GM18861 (cell line): ENCODE results near the gene KCNMB2.
"Not testable (repeated sequence)": the region's sequence is repeated elsewhere in the genome, so short reads cannot be mapped to it uniquely, and the experiment has no call there.

ENCODE experiments used
- ATAC-seq: cut with Tn5 transposase; IDR thresholded peaks from one replicate; pipeline ENCODE4 v1.9.1; 2021; ENCODE audit not compliant: unreplicated experiment

Gene KCNMB2

DNA sequence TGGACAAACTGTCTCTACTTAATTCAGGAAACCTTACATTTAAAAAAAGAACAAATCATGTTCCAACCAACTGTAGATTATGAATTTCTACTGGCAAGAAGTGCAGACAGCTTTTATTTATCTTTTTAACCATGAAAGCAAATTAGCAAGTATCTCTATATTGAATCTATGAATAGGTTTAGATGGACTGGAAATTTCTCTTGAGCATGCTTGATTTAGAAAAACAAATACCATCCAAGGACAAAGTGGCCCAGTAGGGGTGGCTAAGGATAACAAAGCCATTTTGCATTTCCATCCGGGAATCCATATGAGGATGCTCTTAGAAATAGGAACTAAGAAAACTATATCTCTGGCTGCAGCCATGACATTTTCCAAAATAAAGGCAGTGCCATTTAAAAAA is 150.6 kb downstream of the KCNMB2 start:
- no peak for ATAC-seq

DNA sequence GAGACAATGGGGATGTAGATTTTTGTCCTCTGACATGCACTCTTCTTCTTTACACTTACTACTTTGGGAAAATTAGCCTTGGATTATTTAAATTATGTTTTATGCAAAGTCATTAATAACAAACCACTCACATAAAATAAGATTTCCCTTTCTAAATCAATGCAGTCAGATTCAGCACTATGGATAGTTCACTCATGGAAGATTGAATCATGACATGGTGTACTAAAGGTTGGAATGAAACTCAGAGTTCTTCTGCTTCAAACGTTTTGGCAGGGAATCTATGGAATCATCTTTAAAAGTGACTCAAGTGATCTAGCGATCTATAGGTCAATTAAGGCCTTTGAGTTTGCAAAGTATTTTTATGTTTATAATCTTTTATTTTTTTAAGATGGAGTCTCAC is 154.3 kb downstream of the KCNMB2 start:
- no peak for ATAC-seq

DNA sequence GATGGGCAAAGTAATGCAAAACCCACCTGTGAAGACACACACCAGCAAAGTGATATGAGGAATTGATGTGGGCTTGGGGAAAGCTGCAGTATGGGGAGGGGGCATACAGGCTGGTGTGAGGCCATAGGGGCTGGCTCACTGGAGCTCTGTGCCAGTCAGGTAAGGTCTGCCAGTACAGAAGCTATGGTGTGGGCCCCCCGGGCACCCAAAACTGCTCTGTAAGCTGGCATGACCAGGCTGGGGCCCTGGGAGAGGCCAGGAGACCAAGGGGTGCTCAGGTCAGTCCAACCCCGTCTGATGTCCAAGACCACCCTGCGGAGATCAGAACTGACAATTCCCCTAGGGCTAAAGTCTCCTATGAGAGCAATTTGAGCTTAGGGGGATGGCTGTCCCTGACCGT is 163.1 kb downstream of the KCNMB2 start:
- ATAC-seq: no peak

DNA sequence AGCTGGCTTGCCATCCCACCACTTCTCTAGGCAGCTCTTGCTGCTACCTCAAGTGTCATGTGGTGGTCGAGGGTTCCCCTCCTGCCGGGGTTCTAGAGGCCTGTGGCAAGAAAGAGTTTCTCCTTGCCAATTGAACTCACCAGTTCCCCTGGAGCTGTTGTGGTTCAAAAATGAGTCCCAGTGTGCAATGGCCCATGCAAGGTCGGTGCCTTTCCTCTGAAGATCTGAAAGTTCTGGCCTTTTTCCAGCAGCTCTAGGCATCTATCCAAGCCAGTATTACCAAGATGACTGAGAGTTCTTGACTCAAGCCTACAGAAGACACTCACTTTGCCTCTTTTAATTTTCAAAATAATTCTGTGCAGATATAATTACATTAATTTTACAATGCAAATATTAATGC is 163.6 kb downstream of the KCNMB2 start:
- ATAC-seq: no peak

DNA sequence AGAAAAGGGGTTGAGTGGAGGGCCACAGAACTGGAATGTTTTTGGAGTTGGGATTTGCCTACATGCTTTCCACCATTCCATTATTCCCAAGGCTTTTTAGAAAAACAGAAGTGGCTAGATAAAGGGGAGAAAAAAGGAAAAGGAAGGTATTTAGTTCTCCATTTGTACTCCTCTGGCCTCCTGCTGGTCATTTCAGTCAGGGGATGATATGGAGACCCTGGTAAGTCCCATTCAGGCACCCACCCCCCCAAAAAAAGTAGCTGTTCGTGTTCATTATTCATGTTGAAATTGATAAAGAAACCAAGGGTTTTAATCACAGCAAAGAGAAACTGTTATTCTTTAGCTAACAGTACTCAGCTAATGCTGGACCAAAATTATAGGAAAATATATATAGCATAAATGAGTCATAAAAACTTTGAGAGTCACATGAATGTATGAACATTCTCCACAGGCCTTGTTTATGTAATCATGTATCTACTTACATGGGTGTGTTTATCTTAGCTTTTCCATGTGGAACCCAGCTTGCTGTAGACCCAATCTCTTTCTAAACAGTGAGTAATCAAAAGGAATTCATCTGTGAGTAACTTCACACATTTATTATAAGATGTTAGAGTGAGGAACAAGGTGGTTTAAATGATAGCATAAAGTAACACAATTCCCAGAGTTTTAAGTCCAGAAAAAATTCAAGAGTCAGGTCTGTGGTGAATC is 167.2 kb downstream of the KCNMB2 start:
- no peak for ATAC-seq

DNA sequence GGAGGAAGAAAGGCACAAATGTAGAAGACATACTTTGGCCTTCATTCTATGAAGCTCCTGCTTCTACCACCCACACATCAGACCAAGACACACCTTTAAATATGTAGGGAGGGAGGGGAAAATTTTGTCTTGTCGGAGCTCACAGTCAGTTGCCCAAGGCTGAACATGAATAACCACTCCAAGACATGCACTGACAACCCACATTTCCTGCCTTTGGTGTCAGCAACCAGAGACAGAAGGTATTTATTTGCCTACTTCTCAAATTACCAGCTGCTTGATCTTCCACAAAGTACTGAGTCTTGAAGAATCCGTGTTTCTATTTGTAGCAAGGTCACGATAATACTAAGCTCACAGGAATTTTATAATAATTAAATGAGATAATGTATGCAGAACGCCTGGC is 169.7 kb downstream of the KCNMB2 start:
- ATAC-seq: no peak

DNA sequence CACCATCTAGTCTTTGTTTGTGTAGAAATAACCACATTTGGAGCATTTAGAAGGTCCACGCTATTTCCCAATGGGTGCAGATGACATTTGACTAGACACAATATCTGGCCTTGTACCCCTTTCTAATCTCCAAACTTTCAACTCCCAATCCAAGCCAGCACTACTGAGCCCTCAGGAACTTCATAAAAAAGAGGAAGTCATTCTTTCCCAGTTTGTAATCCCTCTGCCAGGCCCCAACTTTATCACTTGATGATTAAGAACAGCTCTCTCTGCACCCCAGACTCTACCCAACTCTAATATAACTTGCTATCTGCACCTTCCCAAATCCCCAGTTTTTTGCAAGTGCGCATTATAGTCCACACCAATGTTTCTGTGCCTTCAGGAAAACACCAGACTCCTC is 170.2 kb downstream of the KCNMB2 start:
- no peak for ATAC-seq

DNA sequence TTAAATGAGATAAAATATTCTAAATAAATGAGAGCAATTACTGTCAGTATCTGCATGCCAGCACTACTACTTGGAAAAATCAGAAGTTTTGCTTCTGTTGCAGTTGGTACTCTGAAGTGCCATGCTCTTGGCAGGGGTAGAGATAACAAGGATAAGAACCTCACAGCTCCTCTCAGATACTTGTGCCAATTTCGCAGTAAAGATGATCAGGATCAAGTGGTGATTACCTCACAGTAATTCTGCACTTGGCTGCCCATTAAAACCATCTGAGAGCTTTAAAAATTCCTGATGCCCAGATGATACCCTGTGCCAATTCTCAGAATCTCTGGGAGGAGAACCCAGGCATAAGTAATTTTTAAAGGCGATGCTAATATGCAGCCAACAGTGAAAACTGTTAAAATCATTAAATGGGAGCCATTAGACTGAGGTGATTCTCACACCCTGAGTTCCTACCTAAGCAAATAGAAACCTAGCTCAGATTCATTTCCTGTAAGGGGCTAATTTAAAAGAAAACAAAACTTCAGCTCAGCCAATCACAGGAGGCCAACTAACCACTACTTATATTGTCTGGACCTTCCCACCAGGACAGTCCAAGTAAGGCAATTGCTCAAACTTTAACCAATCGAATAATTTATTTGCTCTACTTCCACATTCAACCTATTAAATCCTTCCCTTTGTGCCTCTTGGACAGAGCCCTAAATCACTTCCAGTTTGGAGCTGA is 171.2 kb downstream of the KCNMB2 start:
- peak; percentile 43 for ATAC-seq

DNA sequence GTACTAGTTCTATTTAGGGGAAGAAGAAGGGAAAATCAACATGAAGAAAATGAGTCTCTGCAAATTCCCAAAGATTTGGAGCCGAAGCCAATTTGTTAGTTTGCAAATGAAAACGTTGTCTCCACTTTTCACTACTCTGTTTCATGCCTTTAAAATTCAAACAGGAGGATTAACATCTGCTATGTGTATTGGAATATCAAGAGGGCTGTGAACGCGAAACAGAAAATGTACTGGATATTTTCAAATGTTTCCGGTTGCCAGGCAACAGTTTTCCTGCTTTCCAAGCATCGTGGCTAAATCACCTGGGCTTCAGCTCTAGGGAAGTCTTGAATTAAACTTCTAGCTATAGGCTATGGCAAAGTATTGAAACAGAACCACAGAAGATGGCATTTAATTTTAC is 172.8 kb downstream of the KCNMB2 start:
- no peak for ATAC-seq

DNA sequence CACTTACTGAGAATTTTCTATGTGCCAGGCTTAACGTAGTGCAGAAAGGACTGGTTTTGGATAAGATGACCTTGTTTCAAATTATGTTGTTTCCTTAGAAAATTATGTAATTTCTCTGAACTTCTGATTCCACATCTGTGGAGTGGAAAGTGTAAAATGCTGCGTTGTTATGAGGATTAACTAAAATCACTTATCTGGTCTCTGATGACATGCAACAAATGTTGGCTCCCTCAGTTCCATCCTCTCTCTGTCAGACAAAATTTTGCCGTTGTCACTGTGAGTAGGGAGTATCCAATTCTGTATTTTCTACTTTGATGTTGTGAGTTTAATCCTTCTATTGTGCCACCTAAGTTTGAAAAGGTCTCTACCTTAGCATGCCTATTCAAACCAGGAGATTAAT is 175.5 kb downstream of the KCNMB2 start:
- no peak for ATAC-seq

DNA sequence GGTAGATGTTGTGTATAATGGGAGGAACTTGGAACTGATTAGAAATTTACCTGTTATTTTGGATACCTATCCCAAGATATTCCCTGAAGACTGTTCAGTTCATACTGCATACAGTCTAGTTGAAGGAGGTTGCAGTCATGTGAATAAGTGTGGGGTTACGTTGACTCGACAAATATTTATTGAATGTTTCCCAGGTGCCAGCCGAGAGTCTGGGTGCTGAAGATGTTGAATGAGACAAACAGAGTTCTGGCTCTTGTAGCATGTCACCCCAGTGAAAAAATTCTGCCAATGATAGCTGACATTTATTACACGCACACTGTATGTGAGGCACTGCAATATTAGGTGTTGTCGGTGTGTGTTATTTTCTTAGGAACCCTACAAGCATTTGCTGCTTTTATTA is 176.0 kb downstream of the KCNMB2 start:
- no peak for ATAC-seq

DNA sequence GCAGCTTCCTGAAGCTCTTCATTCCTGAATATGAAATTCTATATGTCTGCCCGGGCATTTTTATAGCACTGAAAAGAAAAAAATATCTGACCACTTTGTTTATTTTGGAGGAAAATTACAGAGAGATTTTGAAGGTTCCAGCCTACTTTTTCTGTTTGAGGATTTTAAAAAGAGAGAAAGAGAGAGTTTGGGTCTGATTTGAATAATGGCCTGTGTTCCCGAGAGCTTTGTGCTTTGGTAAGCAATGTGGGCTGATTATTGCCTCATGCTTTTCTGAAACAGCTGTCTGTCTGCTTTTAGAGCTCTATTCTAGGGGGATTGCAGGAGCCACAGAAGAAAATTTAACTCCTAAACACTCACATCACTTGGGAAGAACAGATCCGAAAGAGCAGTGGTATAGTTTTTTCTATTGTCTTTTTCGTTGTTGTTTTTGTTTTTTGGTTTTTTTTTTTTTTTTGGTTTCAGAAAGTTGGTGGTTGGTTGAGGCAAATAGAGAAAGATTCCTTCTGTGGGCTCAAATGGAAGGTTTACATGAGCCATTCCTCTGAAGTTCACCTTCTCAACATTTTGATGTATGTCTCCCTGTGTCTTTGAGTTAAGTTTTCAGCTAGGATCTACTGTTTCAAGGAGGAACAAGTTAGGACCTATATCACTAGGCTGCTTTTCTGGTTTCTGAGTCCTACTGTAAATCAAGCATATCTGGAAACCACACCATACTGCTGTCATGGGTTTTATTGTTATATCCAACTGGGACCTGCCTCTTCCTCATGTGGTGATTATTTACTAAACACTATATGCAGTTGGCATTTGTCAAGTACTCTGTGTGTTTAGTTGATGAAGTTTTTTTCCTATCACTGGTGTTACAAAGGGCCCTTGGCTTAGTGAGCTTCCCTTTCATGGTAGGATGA is 178.9 kb downstream of the KCNMB2 start:
- ATAC-seq: no peak

DNA sequence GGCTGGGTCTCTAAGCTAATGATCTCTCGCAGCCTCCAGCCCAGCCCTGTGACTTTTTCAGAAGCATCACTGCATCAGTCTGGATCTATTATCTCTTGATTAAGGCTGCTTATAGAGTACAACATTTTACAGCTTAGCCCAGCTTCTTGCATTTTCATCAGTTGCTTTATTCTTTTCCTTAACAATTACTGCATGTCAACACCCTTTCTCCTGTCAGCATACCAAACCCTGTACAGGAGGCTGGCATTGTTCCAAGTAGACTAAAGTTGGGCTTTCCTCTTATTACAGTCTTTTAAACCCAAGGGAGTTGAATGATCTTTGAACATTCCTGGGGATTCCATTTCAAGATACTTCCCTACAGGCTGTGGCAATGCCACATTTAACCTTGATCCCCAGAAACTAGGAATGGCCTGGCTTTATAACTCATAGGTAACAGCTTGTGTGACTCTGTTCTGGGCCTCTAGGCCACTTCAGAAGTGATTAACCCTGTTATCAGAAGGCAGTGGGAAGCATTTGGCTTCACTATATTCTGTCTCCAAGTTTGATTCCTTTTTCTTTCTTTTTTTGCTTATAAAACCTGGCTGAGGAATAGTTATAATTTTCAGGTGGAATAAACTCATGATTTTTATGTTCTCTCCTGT is 182.9 kb downstream of the KCNMB2 start:
- no peak for ATAC-seq

DNA sequence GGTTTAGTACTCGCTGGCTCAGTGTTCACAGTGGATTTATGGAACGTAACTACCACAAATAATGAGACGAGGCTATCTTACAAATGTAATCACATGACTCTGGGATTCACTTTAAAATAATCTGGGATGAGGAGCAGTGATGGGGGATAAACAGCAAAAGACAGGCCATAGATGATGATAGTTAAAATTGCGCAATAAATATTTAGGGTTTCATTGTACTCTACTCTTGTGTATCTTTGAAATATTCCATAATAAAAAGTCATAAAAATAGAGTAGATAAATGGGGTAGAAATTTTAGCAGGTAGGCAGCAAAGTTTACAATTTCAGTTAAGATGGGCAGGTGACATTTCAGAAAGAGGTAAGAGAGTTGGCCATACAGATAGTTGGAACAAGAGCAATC is 196.6 kb downstream of the KCNMB2 start:
- ATAC-seq: no peak

DNA sequence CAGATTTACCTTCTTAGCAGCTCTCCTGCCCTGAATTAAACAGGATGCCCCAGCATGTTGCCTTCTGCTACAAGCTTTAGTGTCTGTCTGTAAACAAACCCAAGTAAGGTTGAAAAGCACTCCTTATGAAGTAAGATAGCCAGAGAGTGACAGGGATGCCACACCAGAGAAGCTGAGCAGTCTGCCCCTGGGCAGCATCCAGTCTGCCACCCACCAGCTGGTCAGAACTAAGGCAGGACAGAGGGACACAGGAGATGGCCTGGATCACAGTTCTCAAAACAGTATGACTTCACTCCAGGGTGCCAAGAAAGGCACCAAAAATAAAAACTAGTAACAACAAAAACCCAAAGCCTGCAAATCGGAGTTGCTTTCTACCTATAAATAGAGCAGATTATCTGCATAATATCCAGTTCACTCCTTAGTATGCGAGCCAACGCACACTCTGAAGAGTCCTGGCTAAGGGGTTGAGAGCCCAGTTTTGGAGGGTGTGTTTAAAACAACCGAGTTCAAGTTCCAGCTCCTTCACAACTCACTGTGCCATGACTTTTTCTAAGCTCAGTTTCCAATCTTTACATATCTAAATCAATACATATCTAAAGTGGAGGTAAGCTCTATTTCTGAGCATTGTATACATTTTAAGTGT is 198.9 kb downstream of the KCNMB2 start:
- ATAC-seq: no peak

DNA sequence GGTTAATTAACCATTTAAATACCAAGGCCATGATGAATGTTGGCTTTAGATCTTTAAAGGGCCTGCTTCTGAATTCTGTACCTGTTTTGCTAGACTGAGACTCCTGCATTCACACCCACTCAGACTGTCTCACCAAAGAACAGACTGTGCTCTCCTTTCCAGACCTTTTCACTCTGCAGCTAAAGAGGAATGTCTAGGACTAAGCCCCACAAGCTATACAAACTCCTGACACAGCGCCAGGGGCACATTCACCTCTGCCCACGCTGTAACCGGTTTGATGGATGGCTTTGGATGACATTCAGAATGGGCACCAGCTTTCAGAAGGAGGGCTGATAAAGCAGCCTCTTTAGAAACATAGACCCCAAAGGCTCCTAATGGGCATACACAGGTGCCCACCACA is 200.1 kb downstream of the KCNMB2 start:
- ATAC-seq: no peak

DNA sequence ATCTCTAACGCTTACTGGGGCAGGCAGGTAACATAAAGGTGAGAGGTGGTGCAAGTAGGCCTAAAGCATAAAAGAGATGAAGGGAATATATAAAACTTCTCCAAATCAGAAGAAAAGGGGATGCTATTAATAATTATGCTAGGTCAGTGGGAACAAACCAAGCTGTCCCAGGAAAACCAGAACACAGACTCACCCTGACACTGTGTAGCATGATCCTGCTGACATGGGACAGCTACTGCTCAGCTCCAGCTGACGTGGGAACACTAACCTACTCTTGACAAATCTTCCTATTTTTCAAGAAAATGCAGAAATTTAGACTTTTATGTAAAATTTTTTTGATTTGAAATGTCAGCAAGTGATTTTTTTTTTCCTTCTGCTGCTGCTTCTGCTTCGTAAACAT is 203.5 kb downstream of the KCNMB2 start:
- ATAC-seq: no peak

DNA sequence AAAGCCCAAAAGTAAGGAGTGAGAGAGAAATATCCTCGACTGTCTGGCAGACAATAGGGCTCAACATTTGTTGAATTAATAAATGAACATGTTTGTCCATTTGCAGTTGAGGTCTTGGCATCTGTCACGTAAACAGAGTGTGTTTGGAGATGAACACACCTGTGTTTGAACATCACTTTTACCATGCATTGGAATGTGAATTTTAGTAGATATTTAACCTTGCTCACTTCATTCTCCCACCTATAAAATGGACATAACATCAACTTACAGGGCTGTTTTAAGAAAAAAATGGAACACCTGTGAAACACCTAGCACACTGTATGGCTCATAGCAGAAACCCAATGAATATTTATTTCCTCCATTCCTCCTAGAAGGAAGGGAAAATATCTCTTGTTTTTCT is 204.8 kb downstream of the KCNMB2 start:
- ATAC-seq: no peak

DNA sequence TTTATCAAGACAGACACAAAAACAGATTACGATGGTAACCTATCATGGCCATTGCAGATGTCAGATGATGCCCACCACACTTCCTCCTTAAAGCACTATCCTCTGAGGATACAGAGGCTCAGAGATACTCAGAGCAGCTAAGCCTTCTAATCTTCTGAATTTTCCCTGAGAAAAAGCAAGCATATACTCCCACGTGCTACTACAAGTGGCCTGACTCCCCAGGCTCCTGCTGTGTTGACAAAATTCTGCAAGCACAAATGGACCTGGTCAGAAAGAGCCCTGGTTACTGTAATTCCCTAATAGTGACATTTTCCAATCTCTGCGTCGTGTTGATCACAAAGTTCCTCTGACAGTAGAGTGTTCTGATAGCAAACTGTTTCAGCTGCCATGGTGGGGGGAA is 207.1 kb downstream of the KCNMB2 start:
- ATAC-seq: no peak

DNA sequence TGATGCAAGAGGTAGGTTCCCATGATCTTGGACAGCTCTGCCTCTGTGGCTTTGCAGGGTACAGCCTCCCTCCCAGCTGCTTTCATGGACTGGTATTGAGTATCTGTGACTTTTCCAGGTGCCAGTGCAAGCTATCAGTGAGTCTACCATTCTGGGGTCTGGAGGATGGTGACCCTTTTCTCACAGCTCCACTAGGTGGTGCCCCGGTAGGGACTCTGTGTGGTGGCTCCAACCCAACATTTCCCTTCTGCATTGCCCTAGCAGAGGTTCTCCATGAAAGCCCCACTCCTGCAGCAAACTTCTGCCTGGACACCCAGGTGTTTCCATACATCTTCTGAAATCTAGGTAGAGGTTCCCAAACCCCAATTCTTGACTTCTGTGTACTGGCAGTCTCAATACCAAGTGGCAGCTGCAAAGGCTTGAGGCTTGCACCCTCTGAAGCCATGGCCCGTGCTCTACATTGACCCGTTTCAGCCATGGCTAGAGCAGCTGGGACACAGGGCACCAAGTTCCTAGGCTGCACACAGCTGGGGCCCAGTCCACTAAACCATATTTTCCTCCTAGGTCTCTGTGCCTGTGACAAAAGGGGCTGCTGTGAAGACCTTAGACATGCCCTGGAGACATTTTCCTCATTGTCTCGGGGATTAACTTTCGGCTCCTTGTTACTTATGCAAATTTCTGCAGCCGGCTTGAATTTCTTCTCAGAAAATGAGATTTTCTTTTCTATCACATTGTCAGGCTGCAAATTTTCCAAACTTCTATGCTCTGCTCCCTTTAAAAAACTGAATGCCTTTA is 209.8 kb downstream of the KCNMB2 start:
- not testable (repeated sequence) for ATAC-seq
